Activated CD8-positive, alpha-beta memory T cell treated with anti-CD3 and anti-CD28 coated beads for 24 hours (primary cell): ENCODE results near the gene SULT2B1.
"Not testable (repeated sequence)": the region's sequence is repeated elsewhere in the genome, so short reads cannot be mapped to it uniquely, and the experiment has no call there.

Source experiments
- DNase-seq: peaks from one replicate; pipeline ENCODE4 v3.0.0-alpha.2; 2020

Gene SULT2B1

DNA sequence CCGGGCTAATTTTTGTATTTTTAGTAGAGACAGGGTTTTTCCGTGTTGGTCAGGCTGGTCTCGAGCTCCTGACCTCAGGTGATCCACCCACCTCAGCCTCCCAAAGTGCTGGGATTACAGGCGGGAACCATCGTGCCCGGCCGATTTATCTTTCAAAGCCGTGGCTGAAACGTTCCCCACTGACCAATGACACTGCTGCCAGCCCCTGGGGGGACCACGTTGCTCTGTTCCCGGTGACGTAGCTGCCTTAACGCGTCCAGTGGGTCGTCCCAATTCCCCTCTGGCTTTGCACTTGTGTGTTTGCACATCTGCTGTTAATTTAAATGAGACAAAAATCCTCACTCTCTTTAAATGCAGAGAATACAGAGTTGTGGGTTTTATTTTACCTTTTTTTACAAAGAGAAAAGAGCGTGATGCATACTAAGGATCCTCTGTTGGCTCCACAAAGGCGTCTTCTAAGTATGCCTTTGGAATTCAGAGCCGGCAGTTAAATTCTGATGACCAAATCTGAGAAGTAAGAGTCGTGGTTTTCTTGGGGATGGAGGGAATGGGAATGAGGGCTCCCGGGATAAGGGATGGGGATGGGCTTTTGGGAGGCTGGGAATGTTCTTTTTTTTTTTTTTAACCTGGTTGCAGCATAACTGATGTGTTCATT is 21.8 kb upstream of the SULT2B1 start:
- no peak for DNase-seq

DNA sequence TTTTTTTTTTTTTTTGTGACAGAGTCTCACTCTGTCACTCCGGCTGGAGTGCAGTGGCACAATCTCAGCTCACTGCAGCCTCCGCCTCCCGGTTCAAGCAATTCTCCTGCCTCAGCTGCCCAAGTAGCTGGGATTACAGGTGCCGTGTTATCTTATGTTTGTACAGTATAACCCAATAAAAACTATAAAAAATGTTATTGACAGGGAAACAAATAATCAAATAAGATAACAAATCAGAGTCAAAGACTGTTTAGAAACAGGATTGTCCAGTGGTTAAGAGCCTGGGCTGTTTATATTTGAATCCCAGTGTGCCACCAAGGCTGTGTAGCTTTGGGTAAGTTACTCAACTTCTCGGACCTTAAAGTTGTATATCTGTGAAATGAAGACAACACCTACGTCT is 21.2 kb upstream of the SULT2B1 start:
- no peak for DNase-seq

DNA sequence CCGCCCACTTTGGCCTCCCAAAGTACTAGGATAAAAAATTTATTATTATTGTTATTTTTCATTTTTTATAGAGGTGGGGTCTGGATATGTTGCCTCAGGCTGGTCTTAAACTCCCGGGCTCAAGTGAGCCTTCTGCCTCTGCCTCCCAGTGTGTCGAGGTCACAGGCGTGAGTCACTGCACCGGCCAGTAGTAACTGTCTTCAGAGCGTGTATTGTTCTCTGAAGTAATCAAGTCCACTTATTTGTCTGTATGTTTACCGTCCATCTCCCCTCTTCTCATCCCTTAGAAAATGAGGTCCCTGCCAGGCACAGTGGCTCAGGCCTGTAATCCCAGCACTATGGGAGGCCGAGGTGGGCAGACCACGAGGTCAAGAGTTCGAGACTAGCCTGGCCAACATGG is 18.2 kb upstream of the SULT2B1 start:
- no peak for DNase-seq

DNA sequence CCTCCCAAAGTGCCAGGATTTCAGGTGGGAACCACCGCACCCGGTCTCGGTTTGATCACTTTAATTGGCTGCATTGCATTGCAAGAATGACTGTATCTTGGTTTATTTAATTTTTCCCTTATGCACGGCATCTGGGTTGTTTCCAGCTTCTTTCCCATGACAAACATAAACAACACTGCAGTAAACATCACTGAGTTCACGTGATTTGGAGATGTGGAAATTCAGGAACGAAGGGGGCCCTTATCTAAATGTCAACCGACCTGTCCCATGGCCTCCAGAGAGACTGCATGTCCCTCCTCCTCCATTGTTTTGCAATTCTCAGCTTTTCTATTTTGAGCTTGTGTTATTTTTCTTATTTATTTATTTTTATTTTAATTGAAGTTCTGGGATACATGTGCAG is 14.4 kb upstream of the SULT2B1 start:
- no peak for DNase-seq

DNA sequence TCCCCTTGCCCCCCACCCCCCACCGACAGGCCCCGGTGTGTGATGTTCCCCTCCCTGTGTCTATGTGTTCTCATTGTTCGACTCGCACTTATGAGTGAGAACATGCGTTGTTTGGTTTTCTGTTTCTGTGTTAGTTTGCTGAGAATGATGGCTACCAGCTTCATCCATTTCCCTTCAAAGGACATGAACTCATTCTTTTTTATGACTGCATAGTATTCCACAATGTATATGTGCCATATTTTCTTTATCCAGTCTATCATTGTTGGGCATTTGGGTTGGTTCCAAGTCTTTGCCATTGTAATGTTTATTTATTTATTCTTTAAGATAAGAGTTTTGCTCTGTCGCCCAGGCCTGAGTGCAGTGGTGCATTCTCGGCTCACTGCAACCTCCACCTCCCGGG is 13.9 kb upstream of the SULT2B1 start:
- DNase-seq, result not testable (repeated sequence)

DNA sequence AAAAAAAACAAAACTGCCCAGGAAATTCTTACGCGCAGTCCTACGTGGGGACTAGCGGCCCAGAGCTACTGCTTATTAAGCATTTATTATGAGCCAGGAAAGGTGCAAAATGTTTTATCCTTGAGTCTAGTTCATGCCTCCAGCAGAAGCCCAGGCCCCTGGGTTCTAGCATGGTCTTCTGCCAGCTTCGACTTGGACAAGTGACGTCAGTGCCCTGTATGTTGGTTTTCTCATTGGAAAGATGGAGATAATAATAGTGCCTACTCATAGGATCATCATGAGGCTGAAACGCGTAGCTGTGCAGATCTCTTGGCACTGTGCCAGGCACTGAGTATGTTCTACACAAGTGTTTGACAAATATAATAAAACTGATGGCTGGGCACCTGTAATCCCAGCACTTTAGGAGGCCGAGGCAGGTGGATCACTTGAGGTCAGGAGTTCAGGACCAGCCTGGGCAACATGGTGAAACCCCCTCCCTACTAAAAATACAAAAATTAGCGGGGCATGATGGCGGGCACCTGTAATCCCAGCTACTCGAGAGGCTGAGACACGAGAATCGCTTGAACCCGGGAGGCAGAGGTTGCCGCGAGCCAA is 12.4 kb upstream of the SULT2B1 start:
- DNase-seq, result no peak

DNA sequence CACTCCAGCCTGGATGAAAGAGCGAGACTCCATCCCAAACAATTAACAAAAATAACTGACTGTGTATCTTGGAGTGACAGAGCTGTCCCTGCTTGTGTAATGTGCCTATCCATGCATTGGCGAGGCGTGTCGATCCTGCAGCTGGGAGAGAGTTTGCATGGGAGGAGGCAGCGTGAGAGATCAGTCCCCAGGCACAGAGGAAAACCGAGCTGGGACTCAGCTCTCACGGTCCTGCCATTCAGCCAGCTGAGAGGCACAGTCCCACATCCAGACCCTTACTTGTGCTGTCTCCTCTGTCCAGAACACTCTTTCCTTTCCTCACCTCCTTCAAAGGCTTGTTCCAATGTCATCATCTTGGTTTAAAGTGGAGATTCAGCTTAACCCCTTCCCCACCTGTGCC is 11.9 kb upstream of the SULT2B1 start:
- no peak for DNase-seq

DNA sequence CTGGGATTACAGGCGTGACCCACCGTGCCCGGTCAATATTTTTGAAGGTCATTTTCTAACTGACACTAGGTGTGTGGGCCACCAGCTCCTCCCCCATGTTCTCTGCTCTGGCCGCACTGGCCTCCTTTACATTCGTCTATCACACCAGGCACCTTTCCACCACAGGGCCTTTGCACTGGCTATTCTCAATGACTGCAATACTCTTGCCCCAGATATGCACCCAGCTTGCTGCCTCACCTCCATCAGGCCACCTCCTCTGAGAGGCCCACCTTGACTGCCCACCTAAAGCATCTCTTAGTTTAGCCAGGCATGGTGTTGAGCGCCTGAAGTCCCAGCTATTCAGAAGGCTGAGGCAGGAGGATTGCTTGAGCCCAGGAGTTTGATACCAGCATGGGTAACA is 10.2 kb upstream of the SULT2B1 start:
- no peak for DNase-seq

DNA sequence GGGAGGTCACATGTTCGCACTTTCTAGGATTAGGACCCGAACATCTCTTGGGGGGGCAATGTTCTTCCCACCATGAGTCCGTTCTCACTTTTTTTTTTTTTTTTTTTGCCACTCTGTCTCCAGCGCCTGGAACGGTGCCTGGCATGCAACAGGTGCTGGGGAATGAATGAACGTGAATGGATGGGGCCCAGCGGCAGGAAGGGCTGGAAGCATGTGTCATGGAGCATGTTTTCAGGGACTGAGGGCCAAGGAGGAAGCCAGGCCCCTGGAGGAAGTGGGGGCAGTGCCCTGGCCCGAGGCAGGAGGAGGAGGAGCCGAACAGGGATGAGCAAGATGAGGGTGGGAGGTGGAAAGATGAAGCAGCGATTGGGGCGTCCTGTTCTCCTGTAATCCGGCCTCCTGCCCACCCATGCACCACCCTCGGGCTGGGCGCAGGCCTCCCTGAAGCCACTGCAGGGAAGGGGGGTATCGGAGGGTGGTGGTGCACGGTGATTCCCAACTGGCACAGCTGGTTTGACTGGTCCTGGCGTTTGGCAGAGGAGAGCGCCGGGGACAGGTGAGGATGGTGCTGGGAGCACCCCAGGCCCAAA is 8.8 kb upstream of the SULT2B1 start:
- no peak for DNase-seq

DNA sequence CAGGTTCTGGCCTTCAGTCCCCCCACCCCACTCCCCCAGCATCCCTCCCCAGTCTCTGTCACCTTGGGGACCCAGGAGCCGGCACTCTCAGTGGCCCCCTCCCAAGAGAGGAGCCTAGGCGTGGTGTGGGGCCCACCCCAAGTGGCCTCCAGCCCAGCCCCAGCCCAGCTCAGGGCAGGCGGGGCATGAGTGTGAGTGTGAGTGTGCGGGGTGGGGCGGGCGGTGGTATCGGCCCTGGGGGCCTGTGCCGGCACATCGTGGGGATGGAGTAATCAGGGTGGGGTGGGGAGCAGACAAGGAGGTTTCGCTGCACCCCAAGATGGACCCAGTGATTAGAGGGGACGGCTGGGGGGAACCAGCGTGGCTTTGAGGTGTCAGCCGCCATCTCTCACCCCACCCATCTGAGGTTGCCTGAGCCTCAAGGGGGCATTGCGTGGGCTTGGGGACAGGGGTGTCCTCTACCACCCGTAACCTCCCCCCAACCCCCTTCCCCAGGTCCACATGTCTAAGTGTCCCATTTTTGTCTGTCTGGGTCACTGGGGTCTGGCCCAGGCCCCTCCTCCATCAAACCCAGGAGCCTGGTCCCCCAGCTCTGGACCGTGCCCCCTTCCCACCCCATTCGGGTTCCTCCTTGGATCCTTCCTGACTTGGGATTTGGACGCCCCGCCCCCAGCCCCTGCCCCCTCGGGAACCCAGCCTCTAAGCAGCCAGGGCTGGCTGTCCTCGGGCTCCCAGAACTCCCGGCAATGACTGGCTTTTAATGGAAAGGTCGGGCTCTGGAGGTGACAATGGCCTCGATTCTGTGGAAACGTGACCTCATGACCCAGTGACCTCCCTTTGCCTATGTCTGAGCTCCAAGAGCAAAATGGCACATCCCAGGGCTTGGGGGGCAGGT is 6.9 kb upstream of the SULT2B1 start:
- no peak for DNase-seq

DNA sequence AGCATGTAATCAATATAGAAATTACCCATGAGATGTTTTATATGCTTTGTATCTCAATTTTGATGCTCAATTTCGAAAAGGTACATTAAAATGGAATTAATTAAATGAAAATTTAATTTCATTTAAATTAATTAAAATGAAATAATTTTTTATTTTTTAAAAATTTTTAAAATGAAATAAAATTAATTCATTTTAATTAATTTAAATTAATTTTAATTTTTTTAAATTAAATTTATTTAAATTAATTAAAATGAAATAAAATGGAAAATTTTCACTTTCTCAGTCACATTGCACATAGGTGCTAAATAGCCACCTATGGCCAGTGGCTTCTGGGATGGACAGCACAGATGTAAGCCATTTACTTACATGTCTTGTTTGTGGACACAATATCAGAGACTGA is 4.2 kb upstream of the SULT2B1 start:
- DNase-seq, result no peak

DNA sequence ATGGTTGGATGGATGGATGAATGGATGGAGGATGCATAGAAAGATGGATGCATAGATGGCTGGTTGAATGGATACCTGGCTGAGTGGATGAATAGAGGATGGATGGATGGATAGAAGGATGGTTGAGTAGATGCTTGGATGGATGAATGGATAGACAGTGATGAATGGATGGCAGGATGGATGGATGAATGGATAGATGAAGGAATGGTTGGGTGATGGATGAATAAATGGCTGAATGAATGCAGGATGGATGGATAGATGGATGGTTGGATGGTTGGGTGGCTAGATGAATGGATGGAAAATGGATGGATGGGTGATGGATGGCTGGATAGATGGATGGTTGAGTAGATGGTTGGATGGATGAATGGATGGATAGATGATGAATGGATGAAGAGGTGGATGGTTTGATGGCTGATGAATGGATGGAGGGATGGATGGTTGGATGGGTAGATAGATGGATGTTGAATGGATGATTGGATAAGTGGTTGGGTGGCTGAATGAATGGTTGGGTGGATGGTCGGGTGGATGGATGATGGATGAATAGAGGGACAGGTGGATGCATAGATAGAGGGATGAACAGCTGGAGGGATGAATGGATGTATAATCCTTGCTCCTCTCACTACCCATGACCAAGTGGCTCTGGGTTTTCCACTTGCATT is 3.6 kb upstream of the SULT2B1 start:
- DNase-seq, result no peak

DNA sequence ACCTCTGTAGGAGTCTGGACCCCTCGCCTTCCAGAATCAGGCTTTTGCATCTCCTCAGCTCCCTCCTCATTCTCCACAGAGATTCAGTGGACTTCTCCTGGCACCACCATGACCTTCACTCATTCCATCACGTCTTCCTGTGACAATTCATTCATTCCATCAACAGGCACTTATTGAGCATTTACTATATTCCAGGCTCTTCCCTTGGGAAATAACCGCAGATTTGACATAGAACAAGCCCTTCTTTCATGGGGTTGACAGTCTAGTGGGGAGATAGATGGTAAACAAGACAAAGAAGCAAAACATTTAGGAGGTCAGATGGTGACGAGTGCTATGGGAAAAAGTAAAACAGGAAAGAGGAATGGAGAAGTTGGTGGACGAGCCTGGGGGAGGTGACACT is 2.6 kb upstream of the SULT2B1 start:
- no peak for DNase-seq

DNA sequence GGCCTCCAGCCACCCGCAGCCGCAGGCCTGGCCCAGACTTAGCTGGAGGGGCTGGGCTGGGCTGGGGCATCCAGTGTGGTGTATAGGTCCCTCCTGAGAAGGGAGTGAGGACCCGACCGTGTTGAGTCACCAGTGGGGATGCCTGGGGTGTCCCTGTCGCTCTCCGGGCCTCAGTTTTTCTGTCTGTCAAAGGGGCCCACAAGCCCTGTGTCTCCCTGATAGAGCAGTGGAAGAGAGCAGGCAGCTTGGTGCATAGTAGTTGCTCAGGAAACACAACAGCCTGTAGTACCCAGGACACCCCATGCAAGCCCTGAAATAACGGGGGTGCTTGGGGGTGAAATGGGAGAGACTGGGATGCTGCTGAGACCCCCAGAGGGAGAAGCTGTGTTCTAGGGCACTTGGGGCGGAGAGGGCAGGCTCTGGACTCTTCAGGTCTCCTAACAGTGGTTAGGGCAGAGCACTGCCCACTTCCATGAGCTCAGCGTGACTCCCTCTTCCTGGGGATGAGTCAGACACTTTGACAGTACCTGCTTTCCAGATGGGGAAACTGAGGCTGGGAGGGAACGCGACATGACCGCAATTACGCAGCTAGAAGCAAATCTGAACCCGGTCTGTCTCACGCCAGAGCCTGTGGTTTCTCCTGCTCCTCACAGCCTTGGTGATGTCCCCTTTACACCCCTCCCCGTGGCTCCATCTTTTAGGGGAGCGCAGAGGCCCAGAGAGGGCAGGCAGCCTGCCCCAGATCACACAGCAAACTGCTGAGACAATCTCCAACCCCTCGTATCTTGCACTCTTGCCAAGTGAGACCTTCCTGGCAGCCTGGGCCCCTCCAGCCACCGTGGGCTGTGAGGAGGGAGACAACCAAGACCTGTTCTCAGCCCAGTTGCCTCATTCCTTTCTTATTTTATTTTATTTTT is 692 bp downstream of the SULT2B1 start:
- no peak for DNase-seq

DNA sequence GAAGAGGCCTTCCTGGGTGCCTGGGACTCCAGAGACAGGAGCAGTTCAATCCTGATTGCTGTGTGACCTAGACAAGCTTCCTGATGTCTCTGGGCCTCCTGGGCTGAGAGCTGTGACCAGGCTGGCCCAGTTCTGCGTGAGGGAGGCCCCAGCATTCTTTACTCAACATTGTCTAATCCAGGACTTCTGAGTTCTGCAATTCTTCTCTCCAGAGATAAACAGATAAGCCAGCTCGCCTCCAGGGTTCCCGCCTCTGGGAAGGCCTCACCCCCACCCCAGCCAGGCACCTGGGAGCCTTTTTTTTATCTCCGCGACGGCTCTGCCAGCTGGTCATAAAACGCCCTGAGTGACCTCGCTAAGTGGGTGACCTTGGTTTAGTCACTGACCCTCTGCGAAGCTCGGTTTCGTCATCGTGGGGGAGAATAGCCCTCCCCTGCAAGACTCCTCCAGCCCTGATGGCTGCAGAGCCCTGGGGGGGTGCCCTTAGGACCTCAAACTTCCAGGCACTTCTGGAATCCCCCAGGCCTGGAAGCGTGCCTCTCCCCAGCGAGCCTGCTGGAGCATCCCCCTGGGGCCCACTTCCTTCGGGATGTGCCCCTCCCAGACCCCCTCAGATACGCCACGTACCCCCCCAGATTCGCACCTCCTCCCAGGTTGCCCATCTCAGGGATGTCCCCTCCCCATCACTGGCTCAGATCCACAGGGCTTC is 1.9 kb downstream of the SULT2B1 start:
- DNase-seq, result no peak

DNA sequence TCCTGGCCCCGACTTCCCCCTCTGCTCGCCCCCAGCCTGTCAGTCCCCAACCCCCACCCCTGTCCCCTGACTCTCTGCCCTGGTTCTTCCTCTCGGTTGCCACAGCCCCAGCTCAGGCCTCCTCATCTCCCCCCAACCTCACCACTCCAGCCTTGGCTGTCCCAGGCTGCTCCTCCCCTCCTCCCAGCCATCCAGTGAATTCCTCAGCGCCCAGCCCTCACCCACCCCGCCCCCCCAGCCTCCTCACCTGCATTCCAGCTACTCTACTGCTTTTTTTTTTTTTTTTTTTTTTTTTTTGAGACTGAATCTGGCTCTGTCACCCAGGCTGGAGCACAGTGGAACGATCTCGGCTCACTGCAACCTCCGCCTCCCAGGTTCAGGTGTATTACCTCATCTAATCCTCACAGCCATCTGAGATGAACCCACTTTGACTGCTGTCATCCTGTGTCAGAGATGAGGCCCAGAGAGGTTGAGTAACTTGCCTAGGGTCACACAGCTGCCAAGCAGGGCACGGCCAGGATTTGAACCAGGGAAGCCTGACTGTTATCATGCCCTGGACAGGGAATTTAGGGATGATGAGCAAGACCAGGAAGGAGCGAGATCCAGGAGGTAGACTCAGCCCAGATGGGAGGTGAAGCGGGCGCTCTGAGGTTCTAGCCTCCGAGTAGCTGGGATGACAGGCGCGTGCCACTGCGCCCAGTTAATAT is 2.6 kb downstream of the SULT2B1 start:
- DNase-seq, result no peak

DNA sequence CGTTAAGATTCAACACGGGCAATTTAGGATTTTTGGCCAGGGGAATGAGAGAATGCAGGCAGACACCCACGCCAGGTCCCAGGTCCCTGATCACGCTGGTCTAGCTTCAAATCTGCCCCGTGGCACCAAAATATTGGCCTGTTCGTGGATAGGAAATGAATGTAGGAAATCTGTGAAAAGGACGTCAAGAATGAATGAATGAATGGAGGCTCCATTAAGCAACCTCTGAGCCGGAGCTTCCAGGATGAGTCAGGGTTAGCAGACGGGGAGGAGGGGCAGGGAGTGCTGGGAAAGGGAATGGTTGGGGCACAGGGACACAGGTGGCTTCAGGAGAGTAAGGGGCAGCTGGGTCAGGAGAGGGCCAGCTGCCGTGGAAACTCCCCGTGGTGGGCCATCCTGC is 4.2 kb downstream of the SULT2B1 start:
- DNase-seq, result no peak

DNA sequence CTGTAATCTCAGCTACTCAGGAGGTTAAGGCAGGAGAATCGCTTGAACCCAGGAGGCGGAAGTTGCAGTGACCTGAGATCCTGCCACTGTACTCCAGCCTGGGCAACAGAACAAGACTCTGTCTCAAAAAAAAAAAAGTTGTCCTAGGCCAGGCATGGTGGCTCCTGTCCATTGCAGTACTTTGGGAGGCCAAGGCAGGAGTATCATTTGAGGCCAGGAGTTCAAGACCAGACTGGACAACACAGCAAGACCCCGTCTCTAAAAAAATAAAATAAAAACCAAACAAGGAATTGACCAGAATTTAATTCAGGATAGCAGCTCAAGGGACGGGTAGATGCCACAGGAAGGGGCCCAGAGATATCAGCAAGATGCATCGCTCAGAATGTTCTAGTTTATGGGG is 4.9 kb downstream of the SULT2B1 start:
- DNase-seq, result no peak

DNA sequence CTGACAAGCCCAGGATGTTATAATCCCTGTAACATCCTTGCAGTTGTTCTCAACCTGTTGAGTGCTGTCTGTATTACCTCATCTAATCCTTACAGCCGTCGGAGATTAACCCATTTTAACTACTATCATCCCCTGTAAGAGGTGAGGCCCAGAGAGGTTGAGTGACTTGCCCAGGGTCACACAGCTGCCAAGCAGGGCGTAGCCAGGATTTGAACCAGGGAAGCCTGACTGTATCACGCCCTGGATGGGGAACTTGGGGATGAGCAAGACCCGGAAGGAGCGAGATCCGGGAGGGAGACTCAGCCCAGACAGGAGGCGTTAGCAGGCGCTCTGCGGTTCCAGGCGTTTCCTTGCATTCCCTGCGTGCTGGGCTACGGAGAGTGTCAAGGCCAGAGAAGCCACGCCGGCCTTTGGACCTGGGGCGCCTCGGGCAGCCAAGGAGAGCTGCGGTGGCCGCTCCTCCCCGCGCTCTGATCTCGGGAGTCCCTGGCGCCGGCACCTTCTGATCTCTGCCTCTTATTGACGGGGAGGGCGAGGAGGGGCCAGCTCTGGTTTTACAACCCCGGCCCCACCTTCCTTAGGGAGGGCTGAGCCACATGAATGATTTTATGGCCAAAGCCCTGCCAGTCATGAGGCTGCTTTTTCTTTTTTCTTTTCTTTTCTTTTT is 6.2 kb downstream of the SULT2B1 start:
- DNase-seq, result no peak

DNA sequence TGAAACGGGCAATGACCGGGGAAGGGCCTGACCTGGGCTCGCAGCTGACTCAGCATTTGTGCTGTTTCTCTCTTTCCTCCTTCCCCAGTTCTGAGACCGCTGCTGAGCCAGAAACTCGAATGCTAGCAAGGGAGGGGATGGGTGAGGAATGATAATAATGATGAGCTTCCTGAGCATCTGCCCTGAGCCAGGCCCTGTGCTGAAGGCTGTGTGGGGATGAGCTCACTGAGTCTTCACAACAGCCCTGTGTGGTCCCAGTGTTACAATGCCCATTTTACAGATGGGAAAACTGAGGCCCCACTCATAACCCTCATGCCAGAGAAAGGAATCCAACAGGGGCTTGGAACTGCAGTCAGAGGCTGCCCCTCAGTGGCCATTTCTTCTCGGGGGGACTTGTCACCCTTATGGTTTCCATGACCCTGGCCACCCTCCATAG is 8.1 kb downstream of the SULT2B1 start:
- DNase-seq, result no peak
